Stimulated activated CD8-positive, alpha-beta memory T cell treated with anti-CD3 and anti-CD28 coated beads, Interleukin-7, amount 100 ng/mL, for 24 hours (primary cell): ENCODE data around the gene NLRP6.
"Not testable (repeated sequence)": the region's sequence is repeated elsewhere in the genome, so short reads cannot be mapped to it uniquely, and the experiment has no call there.

Experiments used
- DNase-seq: peaks from one replicate; pipeline ENCODE4 v3.0.0-alpha.2; 2020; ENCODE audit warnings: low read depth

Gene NLRP6

DNA sequence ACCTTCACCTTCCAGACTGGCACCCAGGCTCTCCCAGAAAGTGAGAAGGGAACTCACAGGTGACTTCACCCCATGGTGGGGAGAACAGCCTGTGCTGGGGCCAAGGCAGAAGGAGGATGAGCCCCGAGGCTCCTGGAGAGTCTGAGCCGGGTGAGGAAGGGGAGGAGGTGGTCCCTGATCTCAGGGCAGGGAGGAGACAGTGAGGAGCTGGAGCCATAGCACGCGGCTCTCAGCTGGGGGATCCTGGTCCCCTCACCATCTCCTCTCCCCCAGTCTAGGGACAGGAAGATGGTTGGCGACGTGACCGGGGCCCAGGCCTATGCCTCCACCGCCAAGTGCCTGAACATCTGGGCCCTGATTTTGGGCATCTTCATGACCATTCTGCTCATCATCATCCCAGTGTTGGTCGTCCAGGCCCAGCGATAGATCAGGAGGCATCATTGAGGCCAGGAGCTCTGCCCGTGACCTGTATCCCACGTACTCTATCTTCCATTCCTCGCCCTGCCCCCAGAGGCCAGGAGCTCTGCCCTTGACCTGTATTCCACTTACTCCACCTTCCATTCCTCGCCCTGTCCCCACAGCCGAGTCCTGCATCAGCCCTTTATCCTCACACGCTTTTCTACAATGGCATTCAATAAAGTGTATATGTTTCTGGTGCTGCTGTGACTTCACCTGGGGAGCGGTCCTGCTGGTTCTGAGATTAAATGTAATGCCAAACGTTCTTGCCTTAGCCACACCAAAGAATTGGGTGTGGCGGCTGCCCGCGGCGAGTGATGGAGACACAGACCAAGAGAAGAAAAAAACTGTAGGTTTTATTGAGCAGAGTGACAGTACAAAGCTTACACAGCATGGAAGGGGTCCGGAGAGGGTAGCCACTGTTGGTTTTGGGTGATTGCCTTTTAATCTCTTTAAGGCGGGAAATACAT lies 30.8 kb downstream of the NLRP6 start:
- not testable (repeated sequence) for DNase-seq

GRCh38 chr11:309979-310572 lies 31.9 kb downstream of the NLRP6 start:
- DNase-seq, result not testable (repeated sequence)

DNA sequence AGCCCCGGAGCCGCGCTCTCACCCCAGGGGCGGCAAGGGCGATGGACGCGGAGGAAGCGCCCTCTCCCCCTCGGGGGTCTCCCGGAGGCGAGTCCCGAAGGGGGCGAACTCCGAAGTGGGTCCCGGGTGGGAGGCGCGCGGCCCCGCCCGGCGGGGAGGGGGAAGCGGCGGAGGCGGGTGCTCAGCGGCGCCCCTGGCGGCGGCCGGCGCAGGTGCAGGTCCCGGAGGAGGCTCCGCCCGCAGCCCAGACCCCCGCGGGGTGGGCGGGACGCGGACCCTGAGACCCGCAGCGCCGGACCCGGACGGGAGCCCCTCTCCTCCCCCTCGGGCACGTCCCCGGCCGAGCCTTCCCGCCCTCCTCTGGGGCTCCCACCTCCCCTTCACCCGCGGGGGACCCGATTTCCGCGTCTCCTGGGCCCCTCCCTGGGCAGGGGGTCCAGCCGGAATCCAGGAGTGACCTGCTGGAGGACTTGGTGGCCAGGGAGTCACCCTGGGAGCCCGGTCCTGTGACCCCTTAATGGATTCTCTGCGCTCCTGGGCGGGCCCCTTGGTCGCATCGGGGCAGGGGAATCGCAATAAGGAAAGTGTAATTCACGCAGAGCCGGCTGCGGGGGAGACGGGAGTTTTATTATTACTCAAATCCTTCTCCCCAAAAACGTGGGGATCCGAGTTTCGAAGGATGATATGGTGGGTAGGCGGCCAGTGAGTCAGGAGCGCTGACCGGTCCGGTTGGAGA lies 33.0 kb downstream of the NLRP6 start:
- not testable (repeated sequence) for DNase-seq

DNA sequence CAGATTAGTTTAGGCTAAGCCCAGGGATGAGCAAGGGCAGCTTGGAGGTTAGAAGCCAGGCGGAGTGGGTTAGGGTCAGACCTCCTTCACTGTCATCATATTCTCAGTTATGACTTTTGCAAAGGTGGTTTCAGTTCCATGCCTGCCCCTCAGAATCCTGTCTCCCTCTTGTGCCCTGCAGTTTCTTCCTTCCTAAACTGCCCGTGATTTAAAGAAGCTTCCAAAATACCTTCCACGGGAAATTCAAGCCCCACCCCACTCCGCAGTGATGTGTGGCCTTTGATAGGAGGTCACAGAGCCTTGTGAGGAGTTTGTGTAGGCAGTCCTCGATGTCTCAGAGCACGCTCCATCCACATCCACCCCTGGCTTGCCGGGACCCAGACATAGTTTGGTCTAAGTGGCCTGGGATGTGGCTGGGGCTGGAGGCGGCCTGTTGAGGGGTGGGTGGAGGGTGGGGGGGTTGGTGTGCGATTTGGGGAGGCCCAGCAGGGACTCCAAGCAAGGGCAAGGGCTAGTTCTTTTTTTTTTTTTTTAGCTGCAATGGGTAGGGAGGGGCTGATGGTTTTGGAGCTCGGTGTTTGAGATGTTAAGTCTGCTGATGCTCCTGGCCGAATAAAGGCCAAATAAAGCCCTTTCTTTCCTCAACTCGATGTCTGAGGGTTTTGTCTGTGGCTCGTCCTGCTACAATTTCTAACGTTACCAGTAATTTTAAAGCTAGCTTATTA lies 34.0 kb downstream of the NLRP6 start:
- DNase-seq, result no peak

DNA sequence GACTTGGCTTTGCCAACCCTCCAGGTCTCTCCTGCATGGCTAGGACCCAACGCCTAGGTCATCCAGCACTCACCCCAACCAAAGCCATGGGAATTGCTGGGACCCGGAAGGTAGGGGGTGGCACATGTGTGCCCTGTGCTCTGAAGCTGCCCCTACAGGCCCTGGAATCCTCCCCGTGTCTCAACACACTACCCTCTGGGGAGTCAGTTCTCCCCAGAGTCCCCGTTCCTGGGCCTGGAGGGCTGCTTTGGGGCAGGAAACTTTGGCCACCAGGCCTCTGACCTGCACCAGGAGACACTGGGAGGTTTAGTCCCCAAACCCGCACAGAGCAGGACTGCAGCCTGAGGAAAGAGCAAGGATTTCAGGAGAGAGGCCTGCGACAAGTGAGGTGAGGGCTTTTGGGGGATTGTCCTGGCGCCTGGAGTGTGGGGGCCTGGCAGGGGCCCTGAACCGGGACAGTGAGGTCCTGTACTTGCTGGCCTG lies 35.1 kb downstream of the NLRP6 start:
- no peak for DNase-seq

DNA sequence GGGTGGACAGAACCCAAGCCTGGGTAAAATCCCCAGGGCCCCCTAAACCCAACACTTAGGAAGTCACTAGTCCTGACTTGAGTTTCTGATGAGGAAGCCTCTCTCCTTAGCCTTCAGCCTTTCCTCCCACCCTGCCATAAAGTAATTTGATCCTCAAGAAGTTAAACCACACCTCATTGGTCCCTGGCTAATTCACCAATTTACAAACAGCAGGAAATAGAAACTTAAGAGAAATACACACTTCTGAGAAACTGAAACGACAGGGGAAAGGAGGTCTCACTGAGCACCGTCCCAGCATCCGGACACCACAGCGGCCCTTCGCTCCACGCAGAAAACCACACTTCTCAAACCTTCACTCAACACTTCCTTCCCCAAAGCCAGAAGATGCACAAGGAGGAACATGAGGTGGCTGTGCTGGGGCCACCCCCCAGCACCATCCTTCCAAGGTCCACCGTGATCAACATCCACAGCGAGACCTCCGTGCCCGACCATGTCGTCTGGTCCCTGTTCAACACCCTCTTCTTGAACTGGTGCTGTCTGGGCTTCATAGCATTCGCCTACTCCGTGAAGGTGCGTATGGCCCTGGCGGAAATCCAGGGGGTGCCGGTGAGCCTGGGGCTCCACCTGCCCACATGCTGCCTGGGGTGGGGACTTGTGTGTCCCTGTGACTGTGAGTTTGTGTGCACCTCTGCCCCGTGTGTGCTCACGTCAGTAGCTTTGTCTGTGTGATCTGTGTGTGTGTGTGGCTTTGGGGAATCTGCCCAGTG lies 35.8 kb downstream of the NLRP6 start, which contains the start of gene IFITM1:
IFITM1 (plus strand) TSS at position 254 of the 767 bp plus-strand sequence; CDS start at position 385, 131 bp downstream.
- no peak for DNase-seq

DNA sequence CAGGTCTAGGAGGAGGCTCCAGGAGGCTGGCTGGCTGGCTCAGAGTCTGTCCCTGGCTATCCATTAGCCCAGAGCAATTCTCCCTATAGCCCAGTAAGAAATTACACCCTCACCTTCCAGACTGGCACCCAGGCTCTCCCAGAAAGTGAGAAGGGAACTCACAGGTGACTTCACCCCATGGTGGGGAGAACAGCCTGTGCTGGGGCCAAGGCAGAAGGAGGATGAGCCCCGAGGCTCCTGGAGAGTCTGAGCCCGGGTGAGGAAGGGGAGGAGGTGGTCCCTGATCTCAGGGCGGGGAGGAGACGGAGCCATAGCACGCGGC lies 36.3 kb downstream of the NLRP6 start:
- not testable (repeated sequence) for DNase-seq

GRCh38 chr11:315051-315481 lies 36.9 kb downstream of the NLRP6 start:
- DNase-seq, result no peak

GRCh38 chr11:315516-315994 lies 37.3 kb downstream of the NLRP6 start:
- no peak for DNase-seq

DNA sequence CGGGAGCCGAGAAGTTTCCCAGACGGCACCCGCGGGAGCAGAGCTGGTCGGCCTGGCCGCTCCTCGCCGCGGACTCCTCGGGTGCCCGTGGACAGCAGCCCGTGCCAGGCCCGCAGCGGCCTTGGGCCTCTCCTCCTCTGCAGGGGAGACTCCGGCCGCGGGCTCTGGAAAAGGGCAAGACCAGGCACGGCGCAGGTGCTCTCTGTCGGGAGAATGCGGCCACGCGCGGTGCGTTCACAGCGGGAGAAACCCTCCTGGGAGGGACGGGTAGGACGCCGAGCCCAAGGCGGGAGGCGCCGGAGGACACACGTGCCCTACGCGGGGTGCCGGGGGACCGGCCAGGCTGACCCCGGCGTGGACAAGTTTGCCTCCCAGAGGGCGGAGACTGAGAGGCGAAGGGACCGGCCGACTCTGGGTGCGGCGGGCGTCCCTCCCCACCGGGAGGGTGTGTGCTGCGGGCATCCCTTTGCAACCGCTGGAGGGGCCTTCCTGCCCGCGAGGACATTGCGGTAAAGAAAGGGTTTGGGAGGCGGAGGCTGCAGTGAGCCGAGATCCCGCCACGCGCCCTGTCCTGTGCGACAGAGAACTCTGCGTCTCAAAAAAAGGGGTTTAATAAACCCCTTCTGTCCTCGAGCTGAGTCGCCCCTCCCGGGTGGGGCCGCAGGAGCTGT lies 38.0 kb downstream of the NLRP6 start:
- DNase-seq, result no peak

DNA sequence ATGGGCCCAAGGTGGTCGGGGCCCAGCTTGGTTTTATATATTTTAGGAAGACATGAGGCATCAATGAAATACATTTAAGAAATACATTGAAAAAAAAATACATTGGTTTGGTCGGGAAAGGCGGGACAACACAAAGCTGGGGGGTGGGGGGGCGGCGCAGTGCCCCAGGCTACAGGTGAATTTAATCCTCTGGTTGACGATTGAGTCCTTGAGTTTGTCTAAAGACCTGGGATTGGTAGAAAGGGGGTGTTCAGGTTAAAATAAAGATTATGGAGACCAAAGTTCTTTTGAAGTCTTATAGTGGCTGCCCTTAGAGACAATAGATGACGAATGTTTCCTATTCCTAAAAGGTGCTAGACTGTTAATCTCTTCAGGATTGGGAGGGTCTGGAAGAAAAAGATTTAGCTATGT lies 38.7 kb downstream of the NLRP6 start:
- no peak for DNase-seq

- DNase-seq, result not testable (repeated sequence)
These were observed 39.6 kb downstream of the NLRP6 start for GRCh38 chr11:317668-318404.

DNA sequence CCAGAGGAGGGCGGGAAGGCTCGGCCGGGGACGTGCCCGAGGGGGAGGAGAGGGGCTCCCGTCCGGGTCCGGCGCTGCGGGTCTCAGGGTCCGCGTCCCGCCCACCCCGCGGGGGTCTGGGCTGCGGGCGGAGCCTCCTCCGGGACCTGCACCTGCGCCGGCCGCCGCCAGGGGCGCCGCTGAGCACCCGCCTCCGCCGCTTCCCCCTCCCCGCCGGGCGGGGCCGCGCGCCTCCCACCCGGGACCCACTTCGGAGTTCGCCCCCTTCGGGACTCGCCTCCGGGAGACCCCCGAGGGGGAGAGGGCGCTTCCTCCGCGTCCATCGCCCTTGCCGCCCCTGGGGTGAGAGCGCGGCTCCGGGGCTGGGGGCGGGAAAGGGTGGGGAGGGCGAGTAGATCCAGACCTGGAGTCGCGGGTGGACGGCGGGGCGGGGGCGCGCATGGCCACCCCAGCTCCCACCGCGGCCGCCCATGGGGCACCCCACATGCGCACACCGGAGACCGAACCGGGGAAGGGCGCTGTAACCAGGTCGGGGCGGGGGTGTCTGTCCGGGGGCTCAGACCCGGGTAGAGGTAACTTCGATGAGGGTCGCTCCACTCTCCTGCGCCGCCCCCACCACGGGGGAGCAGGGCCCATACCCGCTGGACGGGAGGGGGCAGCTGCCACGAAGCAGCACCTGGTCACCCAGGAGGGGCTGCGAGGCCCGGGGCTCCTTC lies 40.4 kb downstream of the NLRP6 start:
- not testable (repeated sequence) for DNase-seq

GRCh38 chr11:319121-319887 lies 41.1 kb downstream of the NLRP6 start:
- DNase-seq, result not testable (repeated sequence)

DNA sequence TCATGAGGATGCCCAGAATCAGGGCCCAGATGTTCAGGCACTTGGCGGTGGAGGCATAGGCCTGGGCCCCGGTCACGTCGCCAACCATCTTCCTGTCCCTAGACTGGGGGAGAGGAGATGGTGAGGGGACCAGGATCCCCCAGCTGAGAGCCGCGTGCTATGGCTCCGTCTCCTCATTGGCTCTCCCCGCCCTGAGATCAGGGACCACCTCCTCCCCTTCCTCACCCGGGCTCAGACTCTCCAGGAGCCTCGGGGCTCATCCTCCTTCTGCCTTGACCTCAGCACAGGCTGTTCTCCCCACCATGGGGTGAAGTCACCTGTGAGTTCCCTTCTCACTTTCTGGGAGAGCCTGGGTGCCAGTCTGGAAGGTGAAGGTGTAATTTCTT lies 41.7 kb downstream of the NLRP6 start:
- DNase-seq, result not testable (repeated sequence)

DNA sequence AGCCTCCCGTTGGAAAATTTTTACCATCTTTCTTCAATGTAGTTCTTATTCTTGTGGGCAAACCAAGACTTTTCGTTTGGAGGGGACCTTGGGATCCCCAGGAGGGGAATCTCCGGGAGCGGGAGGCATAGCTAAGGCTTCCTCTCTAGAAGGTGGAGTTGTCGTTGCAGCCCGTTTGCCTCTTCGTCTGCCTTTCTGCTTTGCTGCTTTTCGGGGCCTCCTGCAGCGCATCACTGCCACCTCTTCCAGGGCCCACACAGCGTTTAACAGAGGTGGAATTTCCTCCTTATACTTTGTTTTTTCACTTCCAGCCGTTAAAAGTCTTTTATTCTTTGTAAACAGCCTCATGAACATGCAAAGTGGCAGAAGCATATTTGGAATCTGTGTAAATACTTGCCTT lies 45.9 kb downstream of the NLRP6 start:
- DNase-seq, result no peak

DNA sequence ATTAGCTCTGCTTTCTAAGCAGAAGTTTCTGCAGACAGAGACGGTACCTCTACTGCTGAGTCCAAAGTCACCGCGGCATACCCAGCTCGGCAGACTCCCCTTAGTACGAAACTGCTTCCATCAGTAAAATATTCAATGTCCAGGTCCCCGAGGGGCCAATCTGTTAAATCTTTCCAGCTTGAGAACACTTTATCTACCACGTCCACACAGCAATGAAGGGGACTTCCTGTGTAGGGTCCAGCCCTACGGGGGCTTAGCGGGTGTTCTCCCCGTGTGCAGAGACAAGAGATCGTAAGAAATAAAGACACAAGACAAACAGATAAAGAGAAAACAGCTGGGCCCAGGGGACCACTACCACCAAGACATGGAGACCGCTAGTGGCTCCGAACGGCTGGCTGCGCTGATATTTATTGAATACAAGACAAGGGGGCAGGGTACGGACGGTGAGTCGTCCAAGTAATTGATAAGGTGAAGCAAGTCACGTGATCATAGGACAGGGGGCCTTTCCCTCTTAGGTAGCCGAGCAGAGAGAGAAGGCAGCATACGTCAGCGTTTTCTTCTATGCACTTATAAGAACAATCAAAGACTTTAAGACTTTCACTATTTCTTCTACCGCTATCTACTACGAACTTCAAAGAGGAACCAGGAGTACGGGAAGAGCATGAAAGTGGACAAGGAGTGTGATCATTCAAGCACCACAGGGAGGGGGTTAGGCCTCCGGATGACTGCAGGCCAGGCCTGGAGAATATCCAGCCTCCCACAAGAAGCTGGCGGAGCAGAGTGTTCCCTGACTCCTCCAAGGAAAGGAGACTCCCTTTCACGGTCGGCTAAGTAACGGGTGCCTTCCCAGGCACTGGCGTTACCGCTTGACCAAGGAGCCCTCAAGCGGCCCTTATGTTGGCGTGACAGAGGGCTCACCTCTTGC lies 46.6 kb downstream of the NLRP6 start:
- not testable (repeated sequence) for DNase-seq
